PC-3 (cell line): Measurements from ENCODE around the gene EPS8. TPM values are rescaled to one million over a fixed set of nuclear protein-coding genes. Genes with fewer than 3 reads are reported as not detected.
"Not testable (repeated sequence)": the region's sequence is repeated elsewhere in the genome, so short reads cannot be mapped to it uniquely, and the experiment has no call there.

Experiments
- ATAC-seq: fragments of 200-7000 bp; cut with Tn5 transposase; 2 replicates; pipeline ENCODE4 v1.9.1; 2020; ENCODE audit warnings: mild to moderate bottlenecking, moderate library complexity
- BruUV-seq: library from RNA; stranded (reverse); fragments of 400-500 nt; replicated peaks from 2 replicates; lab custom pipeline; 2021; lab: Mats Ljungman, UMichigan
- CTCF ChIA-PET: fragments of 300-600 bp; sonication (Branson Sonifier 250); formaldehyde crosslinking; loops from one replicate; lab custom pipeline; 2022; ENCODE audit warnings: antibody characterized with exemption; lab: Charles Lee
- POLR2A ChIA-PET: fragments of 300-600 bp; sonication (Branson Sonifier 250); formaldehyde crosslinking; loops from one replicate; lab custom pipeline; 2022; ENCODE audit warnings: antibody characterized with exemption; ENCODE audit not compliant: unreplicated experiment; lab: Charles Lee
- DNase-seq: peaks from one replicate; pipeline ENCODE4 v3.0.0-alpha.2; 2015
- H2AFZ ChIP-seq: fragments of 300-600 bp; sonication (generic); 2 replicates; pipeline ENCODE4 v1.6.0; 2016; ENCODE audit warnings: antibody characterized with exemption, low read length
- H3F3A ChIP-seq: fragments of 300-600 bp; sonication (generic); one replicate; pipeline ENCODE4 v1.6.0; 2017; ENCODE audit warnings: antibody characterized with exemption, low read length, control low read depth, mild to moderate bottlenecking; ENCODE audit not compliant: unreplicated experiment
- H3K27ac ChIP-seq: fragments of 300-600 bp; sonication (generic); 2 replicates; pipeline ENCODE4 v1.5.1; 2016; ENCODE audit warnings: mild to moderate bottlenecking, low read length
- H3K27me3 ChIP-seq: fragments of 300-600 bp; sonication (generic); 2 replicates; pipeline ENCODE4 v1.6.1; 2016; ENCODE audit warnings: low read length, mixed read lengths
- H3K36me3 ChIP-seq: fragments of 300-600 bp; sonication (generic); 2 replicates; pipeline ENCODE4 v1.6.1; 2016; ENCODE audit warnings: low read depth, mixed run types, low read length, mixed read lengths
- H3K4me1 ChIP-seq: fragments of 300-600 bp; sonication (generic); 2 replicates; pipeline ENCODE4 v1.5.1; 2016; ENCODE audit warnings: low read length; ENCODE audit not compliant: insufficient read depth
- H3K4me2 ChIP-seq: fragments of 300-600 bp; sonication (generic); 2 replicates; pipeline ENCODE4 v1.6.0; 2016; ENCODE audit warnings: low read length
- H3K4me3 ChIP-seq: fragments of 300-600 bp; sonication (generic); 2 replicates; pipeline ENCODE4 v1.5.1; 2016; ENCODE audit warnings: mild to moderate bottlenecking, low read length, mixed read lengths
- H3K79me2 ChIP-seq: fragments of 300-600 bp; sonication (generic); 2 replicates; pipeline ENCODE4 v1.6.1; 2017; ENCODE audit warnings: low read length, mixed read lengths
- H3K9ac ChIP-seq: fragments of 300-600 bp; sonication (generic); 2 replicates; pipeline ENCODE4 v1.6.0; 2016; ENCODE audit warnings: mild to moderate bottlenecking, low read length
- H3K9me2 ChIP-seq: fragments of 300-600 bp; sonication (generic); replicated peaks from 2 replicates; pipeline ENCODE4 v1.6.1; 2016; ENCODE audit warnings: mixed run types, low read length, mixed read lengths
- H3K9me3 ChIP-seq: fragments of 300-600 bp; sonication (generic); 2 replicates; pipeline ENCODE4 v1.6.1; 2016; ENCODE audit warnings: low read length, mixed read lengths
- H4K20me1 ChIP-seq: fragments of 300-600 bp; sonication (generic); 2 replicates; pipeline ENCODE4 v1.6.1; 2016; ENCODE audit warnings: low read length, mixed read lengths
- CTCF ChIP-seq: fragments of 300-600 bp; sonication (generic); conservative IDR thresholded peaks from 2 replicates; pipeline ENCODE4 v1.5.1; 2017; ENCODE audit warnings: antibody characterized with exemption, low read depth, mild to moderate bottlenecking, low read length
- EZH2 ChIP-seq: fragments of 300-600 bp; sonication (generic); IDR thresholded peaks from one replicate; pipeline ENCODE4 v1.6.1; 2017; ENCODE audit warnings: antibody characterized with exemption, mild to moderate bottlenecking, low read length; ENCODE audit not compliant: unreplicated experiment
- EZH2phosphoT487 ChIP-seq: fragments of 300-600 bp; sonication (generic); IDR thresholded peaks from 2 replicates; pipeline ENCODE4 v1.6.1; 2018; ENCODE audit warnings: mild to moderate bottlenecking, antibody characterized with exemption, low read length, borderline replicate concordance
- intact Hi-C: fragments of 100-400 bp; cut with micrococcal nuclease; formaldehyde crosslinking; loops from 2 replicates; pipeline ENCODE4 v1.9.0; 2023
- total RNA-seq: library from RNA; depleted of rRNA; stranded (reverse); fragments of >200 nt; gene quantifications from 2 replicates; pipeline ENCODE4 v1.2.3, GENCODE V29; 2014

The EPS8 gene
- total RNA-seq, 1 experiment from 2014 or later, result 47.4 TPM

- Histone ChIP-seq H3K4me2 (no peak overlapping the region), H4K20me1 (no peaks in the 10 kb centered on the region), H3K4me1 (peaks cover 16% of the 10 kb centered on the region), H3K4me3 (no peak overlapping the region), H2AFZ (no peak overlapping the region), H3K79me2 (no peaks in the 10 kb centered on the region), H3K9me2 (no peaks in the 10 kb centered on the region), H3K27ac (no peak overlapping the region), H3K9me3 (no peaks in the 10 kb centered on the region), H3K27me3 (no peaks in the 10 kb centered on the region), H3K36me3 (peaks cover 6% of the 10 kb centered on the region; the same call in 1 of the 2 replicates), H3K9ac (no peak overlapping the region), H3F3A (no peaks in the 10 kb centered on the region)
- ChIA-PET CTCF (no interaction called here), POLR2A (no interaction called here)
- BruUV-seq, result no TSS peak
- intact Hi-C loops, result no loop called here
- TF ChIP-seq CTCF, result no peak
- no peak for TF ChIP-seq EZH2phosphoT487
- TF ChIP-seq EZH2, result no peak
- DNase-seq (no peak), ATAC-seq (no peak)
These were observed 168.2 kb downstream of the EPS8 start for GRCh38 chr12:15620741-15621539.

- BruUV-seq, H3K9me3 ChIP-seq, H3K9ac ChIP-seq, intact Hi-C loops, H4K20me1 ChIP-seq, H2AFZ ChIP-seq, H3K4me2 ChIP-seq, H3F3A ChIP-seq, H3K4me3 ChIP-seq, H3K9me2 ChIP-seq, H3K27me3 ChIP-seq, H3K27ac ChIP-seq, CTCF ChIA-PET, H3K36me3 ChIP-seq, H3K4me1 ChIP-seq, H3K79me2 ChIP-seq, ATAC-seq, POLR2A ChIA-PET, DNase-seq: not testable (repeated sequence)
These were observed 172.7 kb downstream of the EPS8 start for GRCh38 chr12:15616495-15616894.

- H3K9me3 ChIP-seq, result no peaks in the 10 kb centered on the region
- no peak for DNase-seq
- ChIA-PET CTCF (no interaction called here), POLR2A (interaction anchor here (0.6 kb wide), 1 partner anchor 183 kb away, joined by 3 read pairs; no protein-coding TSS in a partner anchor)
- no peak overlapping the region for H3K4me2 ChIP-seq
- H3K27ac ChIP-seq, result no peak overlapping the region
- no TSS peak for BruUV-seq
- no peaks in the 10 kb centered on the region for H3K27me3 ChIP-seq
- no peaks in the 10 kb centered on the region for H3K79me2 ChIP-seq
- no peaks in the 10 kb centered on the region for H3K36me3 ChIP-seq
- H4K20me1 ChIP-seq, result no peaks in the 10 kb centered on the region
- no peak overlapping the region for H2AFZ ChIP-seq
- intact Hi-C loops, result no loop called here
- H3K4me1 ChIP-seq, result peaks cover 3% of the 10 kb centered on the region; the same call in 1 of the 2 replicates
- H3K9me2 ChIP-seq, result no peaks in the 10 kb centered on the region
- no peaks in the 10 kb centered on the region for H3F3A ChIP-seq
- no peak overlapping the region for H3K9ac ChIP-seq
- ATAC-seq, result no peak
- TF ChIP-seq CTCF (no peak), EZH2phosphoT487 (no peak), EZH2 (no peak)
- no peak overlapping the region for H3K4me3 ChIP-seq
These were observed 175.2 kb downstream of the EPS8 start for GRCh38 chr12:15613981-15614380.
